KMS-11 (cell line): ENCODE results near the gene KAZN.

Source experiments
- H2AFZ ChIP-seq: fragments of 200-600 bp; sonication (generic); 2 replicates; pipeline ENCODE4 v1.6.1; 2016; ENCODE audit warnings: antibody characterized with exemption, mixed run types, low read depth
- H3K27ac ChIP-seq: fragments of 200-600 bp; sonication (generic); 2 replicates; pipeline ENCODE4 v1.6.1; 2016; ENCODE audit warnings: mild to moderate bottlenecking, mixed run types
- H3K27me3 ChIP-seq: fragments of 200-600 bp; sonication (generic); 2 replicates; pipeline ENCODE4 v1.6.1; 2017; ENCODE audit warnings: mild to moderate bottlenecking, low read depth, mixed run types, moderate library complexity; ENCODE audit not compliant: insufficient read depth
- H3K36me3 ChIP-seq: fragments of 200-600 bp; sonication (generic); 2 replicates; pipeline ENCODE4 v1.6.1; 2017; ENCODE audit warnings: mild to moderate bottlenecking, mixed run types; ENCODE audit not compliant: insufficient read depth
- H3K4me1 ChIP-seq: fragments of 200-600 bp; sonication (generic); 2 replicates; pipeline ENCODE4 v1.6.1; 2016; ENCODE audit warnings: mild to moderate bottlenecking, low read depth, mixed run types; ENCODE audit not compliant: poor library complexity, severe bottlenecking
- H3K4me2 ChIP-seq: fragments of 200-600 bp; sonication (generic); 2 replicates; pipeline ENCODE4 v1.7.0; 2016; ENCODE audit warnings: mild to moderate bottlenecking, mixed run types
- H3K4me3 ChIP-seq: fragments of 200-600 bp; sonication (generic); IDR thresholded peaks from 2 replicates; pipeline ENCODE4 v1.6.1; 2017; ENCODE audit warnings: low read depth, low read length, mixed read lengths; ENCODE audit not compliant: insufficient read depth
- H3K79me2 ChIP-seq: fragments of 200-600 bp; sonication (generic); 2 replicates; pipeline ENCODE4 v1.6.1; 2016; ENCODE audit warnings: low read depth, mixed run types; ENCODE audit not compliant: insufficient read depth
- H3K9ac ChIP-seq: fragments of 200-600 bp; sonication (generic); 2 replicates; pipeline ENCODE4 v1.6.1; 2016; ENCODE audit warnings: mild to moderate bottlenecking, mixed run types
- H4K20me1 ChIP-seq: fragments of 200-600 bp; sonication (generic); 2 replicates; pipeline ENCODE4 v1.6.1; 2016; ENCODE audit warnings: mild to moderate bottlenecking, mixed run types; ENCODE audit not compliant: insufficient read depth
- TF ChIP-seq, protein P1 (sequence below): fragments of 200-600 bp; sonication (generic); conservative IDR thresholded peaks from 2 replicates; pipeline ENCODE4 v1.6.1; 2017; ENCODE audit warnings: low read depth, mild to moderate bottlenecking, antibody characterized with exemption, low read length, moderate library complexity, mixed read lengths

KAZN gene

DNA sequence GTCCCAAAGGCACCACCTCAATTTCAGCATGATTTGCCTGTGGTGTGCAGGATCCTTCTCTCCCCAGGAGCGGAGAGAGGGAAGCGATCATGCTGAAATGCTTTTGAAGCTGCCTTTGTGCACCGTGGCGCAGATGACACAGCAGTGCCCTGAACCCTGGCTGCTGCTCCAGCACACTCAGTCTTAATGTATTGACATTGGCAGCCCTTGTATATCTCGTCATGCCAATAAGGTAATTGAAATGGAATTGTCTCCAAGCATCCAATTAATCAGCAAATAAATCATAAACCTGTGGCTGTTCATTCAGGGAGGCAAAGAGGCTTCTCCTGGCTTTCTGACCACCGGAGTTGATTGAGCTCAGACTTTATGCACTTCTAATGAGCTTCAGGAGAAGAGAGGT lies 139.8 kb downstream of the KAZN start:
- Histone ChIP-seq H2AFZ (no peak overlapping the region), H3K36me3 (no peaks in the 10 kb centered on the region), H3K27me3 (peaks cover 3% of the 10 kb centered on the region; the same call in 1 of the 2 replicates), H3K4me2 (no peak overlapping the region), H3K79me2 (no peaks in the 10 kb centered on the region), H3K4me1 (no peaks in the 10 kb centered on the region), H3K4me3 (no peak overlapping the region), H3K9ac (no peak overlapping the region), H3K27ac (no peak overlapping the region), H4K20me1 (no peaks in the 10 kb centered on the region)
- TF ChIP-seq, protein P1, sequence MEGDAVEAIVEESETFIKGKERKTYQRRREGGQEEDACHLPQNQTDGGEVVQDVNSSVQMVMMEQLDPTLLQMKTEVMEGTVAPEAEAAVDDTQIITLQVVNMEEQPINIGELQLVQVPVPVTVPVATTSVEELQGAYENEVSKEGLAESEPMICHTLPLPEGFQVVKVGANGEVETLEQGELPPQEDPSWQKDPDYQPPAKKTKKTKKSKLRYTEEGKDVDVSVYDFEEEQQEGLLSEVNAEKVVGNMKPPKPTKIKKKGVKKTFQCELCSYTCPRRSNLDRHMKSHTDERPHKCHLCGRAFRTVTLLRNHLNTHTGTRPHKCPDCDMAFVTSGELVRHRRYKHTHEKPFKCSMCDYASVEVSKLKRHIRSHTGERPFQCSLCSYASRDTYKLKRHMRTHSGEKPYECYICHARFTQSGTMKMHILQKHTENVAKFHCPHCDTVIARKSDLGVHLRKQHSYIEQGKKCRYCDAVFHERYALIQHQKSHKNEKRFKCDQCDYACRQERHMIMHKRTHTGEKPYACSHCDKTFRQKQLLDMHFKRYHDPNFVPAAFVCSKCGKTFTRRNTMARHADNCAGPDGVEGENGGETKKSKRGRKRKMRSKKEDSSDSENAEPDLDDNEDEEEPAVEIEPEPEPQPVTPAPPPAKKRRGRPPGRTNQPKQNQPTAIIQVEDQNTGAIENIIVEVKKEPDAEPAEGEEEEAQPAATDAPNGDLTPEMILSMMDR = no peak

DNA sequence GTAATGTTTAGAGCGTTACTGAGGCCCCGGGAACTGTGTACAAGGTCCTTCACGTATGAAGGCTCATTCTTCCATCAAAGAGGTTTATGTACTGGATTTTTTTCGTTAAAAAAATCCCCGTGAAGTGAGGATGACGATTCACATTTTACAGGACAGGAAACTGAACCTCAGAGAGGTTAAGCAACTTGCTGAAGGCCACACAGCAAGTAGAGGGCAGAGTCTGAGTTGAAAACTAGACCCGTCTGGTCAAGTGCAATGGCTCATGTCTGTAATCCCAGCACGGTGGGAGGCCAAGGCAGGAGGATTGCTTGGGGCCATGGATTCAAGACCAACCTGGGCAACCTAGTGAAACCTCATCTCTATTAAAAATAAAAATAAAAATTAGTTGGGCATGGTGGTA lies 140.2 kb downstream of the KAZN start:
- TF ChIP-seq, protein P1 = no peak
- Histone ChIP-seq H3K27me3 (peaks cover 3% of the 10 kb centered on the region; the same call in 1 of the 2 replicates), H2AFZ (no peak overlapping the region), H3K36me3 (no peaks in the 10 kb centered on the region), H3K4me1 (no peaks in the 10 kb centered on the region), H3K79me2 (no peaks in the 10 kb centered on the region), H3K27ac (no peak overlapping the region), H3K9ac (no peak overlapping the region), H3K4me2 (no peak overlapping the region), H3K4me3 (no peak overlapping the region), H4K20me1 (no peaks in the 10 kb centered on the region)

DNA sequence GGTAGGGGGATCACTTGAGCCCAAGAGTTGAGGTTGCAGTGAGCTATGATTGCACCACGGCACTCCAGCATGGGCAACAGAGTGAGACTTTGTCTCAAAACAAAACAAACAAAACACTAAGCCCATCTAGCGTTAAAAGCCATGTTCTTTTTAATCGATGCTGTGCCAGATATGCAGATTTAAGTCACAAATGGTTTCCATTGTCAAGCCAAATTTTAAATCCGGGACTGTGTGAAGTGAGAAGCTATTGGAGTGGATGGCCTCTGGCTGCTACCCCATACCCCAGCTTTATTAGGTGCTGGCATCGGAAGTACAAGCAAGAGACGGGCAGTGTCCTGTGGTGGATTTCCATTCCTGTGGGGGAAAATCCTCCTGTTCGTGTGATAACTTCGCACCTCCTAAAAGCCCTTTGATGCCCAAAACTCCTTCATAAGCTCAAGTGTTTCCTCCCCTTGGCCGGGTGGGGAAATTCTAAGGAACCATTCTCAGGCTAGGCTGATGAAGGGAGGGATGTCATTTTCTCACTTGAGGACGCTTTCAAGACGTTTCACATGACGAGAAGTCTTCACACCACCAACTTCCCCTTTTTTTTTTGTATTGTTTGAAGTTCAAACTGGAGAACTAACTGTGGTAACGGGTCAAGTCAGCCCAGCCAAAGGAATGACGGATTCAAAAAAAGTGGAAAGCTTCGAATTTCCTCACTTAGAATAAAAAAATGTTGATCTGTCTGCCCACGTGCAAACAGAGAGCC lies 140.8 kb downstream of the KAZN start:
- Histone ChIP-seq H3K36me3 (no peaks in the 10 kb centered on the region), H3K4me2 (no peak overlapping the region), H3K79me2 (no peaks in the 10 kb centered on the region), H3K27ac (no peak overlapping the region), H3K4me3 (no peak overlapping the region), H4K20me1 (no peaks in the 10 kb centered on the region), H2AFZ (no peak overlapping the region), H3K9ac (no peak overlapping the region), H3K4me1 (no peaks in the 10 kb centered on the region), H3K27me3 (peaks cover 5% of the 10 kb centered on the region; the same call in 1 of the 2 replicates)
- TF ChIP-seq, protein P1 = no peak

DNA sequence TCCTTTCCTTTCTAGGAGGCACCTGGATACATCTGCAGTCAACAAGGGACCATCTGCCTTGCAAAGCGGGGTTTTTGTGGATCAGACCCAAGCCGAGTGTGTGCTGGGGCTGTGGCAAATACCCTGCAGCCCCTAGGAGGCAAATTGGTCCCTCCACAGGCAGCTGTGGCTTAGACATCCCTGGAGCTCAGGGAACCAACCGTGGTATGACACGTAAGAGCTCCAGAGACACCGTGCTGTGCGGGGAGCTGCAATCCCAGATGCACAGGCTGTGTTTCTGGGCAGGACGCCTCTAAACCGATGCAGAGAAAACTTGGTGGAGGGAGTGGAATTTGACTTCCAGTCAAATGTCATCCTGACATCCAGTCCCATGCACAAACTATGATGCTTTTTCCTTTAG lies 141.5 kb downstream of the KAZN start:
- Histone ChIP-seq H3K27ac (no peak overlapping the region), H3K4me1 (no peaks in the 10 kb centered on the region), H3K4me2 (no peak overlapping the region), H3K9ac (no peak overlapping the region), H3K36me3 (no peaks in the 10 kb centered on the region), H3K27me3 (peaks cover 5% of the 10 kb centered on the region; the same call in 1 of the 2 replicates), H3K4me3 (no peak overlapping the region), H2AFZ (no peak overlapping the region), H3K79me2 (no peaks in the 10 kb centered on the region), H4K20me1 (no peaks in the 10 kb centered on the region)
- TF ChIP-seq, protein P1 = no peak
